ENCODE data around the gene F10.

F10 gene

DNA sequence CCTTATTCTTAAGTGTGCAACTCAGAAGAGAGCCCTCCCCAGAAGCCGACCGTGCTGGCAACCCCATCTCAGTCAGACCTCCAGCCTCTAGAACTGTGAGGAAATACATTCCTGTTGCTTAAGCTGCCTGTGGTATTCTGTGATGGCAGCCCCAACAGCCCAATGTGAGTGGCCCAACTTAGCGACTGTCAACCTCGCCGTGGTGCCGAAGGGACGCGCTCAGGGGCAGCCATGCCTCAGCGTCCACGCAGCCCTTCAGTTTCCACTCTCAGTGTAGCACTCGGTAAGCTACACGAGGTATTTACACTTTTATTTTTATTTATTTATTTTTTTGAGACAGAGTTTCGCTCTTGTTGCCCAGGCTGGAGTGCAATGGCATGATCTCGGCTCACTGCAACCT lies 54.2 kb downstream of the F10 start:
- no peak for DNase-seq

DNA sequence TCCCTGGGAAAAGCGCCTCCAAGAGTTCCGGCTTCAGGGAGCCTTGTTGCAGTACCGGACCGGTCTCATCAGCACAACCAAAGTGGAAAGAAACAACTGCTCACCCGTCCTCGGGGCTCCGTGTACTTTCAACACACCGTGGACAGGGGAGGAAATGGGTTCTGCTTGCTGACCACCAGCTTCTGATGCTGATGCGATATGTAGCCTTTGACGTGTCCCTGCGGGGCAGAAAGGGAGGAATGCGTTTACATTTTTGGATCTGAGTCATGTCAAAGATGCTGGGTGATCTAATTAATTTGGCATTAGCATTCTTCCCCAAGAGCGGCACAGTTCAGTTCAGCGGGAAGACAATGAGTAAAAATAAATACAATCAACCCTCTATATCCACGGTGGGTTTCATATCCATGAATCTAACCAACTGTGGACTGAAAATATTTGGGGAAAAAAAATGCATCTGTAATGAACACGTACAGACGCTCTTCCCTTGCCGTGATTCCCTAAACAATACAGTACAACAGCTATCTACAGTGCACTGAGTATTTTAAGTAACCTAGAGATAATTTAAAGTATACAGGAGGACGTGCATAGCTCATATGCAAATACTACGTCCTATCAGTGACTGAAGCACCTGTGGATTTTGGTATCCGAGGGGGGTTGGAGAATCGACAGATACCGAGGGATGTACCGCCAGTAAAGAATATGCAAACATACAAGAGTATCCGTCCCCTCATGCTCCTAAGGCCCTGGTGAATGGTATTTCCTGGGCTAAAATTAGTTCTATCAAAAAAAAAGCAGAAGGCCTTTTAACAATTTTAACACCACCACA lies 55.7 kb downstream of the F10 start:
- no peak for DNase-seq

DNA sequence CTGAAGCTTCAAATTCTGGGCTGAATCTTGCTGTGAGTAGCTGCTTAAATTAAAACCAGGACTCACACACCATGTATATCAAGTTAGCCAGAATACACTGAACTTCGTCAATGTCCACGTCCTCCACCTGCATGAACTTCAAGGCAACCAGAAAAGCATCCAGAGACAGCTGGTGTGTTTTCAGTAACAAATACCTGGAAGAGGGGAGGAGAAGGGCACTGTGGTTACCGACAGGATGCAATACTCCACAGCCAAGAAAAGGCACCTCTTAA lies 56.2 kb downstream of the F10 start:
- DNase-seq: no peak

DNA sequence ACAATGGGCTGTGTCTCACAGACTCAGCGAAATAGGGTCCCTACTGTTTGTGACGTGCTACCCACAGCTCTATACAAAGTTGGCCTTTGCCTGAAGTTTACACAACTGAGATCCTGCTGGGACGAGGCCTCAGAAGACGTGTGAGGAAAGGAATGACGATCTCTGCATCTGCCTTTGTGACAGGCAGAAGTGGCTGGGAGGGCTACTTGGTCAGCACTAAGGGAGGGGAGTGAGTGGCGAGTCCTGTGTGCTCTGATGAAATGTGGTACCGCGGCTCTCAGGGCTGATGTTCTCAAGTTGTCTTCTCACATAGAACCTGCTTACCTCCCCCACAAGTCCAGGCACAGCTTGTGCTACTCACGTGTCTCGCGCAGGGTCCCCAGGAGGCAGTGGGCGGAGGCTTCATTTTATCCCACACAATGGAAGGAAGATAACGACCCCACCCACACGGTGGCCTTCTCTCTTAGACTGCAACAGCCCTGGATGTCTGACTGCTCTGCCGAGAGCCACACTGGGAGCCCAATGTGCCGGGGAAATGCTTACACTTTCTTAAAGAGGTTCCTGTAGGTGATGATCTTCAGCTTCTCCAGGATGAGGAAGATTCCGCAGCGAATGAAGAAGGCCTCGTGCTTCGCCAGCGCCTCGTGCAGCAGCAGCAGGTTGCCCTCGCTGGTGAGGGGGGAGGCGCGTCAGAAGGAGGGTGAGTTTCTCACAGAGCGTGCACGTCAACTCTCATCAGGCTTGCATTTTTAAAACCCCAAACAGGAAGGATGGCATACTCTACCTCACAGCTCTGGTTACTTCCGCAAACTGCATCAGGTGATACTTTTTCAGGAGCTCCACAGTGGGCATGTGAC lies 57.0 kb downstream of the F10 start:
- no peak for DNase-seq

DNA sequence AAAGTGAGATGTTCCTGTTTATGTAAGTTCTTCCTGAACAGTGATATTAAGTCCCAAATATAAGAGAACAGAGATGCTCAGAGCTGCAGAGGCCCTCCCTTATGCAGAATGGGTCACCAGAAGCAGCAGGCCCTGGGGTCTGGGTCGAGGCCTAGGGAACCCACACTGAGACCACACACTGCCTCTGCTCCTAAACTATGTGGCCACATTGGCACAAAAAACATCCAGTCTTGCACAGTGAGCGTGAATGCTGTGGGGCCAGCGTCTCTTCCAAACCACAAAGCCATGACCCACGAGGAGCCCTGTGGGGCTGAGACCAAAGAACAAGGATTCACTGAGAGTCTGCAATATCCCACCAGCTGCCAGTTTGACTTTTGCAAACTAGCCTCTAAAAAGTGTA lies 59.4 kb downstream of the F10 start:
- no peak for DNase-seq

DNA sequence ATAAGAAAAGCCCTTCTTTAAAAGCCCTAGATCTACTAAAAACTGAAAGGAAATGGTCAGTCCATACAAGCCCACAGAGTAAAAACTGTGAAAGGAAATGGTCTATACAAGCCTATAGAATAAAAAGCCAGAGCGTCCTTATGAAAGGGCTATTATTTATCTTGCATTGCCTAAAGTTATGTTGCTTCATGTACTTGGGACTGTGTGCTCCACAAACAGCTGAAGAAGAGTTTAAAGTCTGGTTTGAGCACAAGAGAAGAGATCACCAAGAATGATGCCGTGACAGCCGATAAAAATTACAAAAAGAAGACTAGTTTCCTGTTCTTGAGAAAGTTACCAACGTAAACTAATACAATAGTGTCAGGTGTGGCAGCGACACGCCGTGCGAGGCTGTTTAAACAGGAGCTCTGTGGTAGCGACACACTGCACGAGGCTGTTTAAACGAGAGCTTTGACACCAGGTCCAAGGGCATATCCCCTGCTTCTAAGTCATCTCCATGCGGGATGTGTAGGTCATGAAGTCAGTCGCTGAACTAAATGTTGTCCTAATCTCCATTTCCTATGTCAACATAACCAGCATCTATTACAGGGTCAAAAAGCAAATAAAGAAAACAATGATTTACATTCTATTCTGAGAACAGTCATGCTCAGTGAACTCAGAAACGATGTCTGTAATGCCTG lies 61.0 kb downstream of the F10 start:
- no peak for DNase-seq

DNA sequence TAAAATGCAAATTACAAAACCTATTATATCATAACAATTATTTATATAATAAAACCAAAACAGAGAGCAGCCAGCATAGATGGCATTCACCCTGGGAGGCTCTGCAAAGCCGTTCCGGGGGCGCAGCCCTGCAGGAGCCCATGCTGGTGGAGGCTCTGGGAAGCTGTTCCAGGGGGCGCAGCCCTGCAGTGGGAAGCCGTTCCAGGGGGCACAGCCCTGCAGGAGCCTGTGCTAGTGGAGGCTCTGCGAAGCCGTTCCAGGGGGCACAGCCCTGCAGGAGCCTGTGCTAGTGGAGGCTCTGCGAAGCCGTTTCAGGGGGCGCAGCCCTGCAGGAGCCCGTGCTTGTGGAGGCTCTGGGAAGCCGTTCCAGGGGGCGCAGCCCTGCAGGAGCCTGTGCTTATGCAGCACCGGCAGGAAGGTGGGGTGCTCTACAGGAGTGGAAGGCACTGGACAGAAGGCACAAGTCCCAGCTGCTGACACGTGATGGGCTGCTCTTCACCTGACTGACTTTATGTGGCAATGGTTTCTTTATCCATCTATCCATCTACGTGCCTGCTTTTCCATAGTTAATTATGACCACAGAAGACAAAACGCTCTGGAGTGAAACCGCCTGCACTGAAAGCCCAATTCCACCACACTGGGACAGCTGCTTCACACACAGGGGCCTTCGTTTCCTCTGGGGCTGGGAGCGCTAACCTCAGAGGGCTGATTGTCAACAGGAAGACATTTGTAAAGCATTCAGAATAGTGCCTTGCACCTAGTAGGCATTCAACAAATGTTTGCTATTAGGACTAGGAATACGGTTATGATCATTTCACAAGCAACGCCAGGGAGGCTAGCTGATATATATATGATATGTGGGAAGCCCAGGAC lies 62.2 kb downstream of the F10 start:
- no peak for DNase-seq

DNA sequence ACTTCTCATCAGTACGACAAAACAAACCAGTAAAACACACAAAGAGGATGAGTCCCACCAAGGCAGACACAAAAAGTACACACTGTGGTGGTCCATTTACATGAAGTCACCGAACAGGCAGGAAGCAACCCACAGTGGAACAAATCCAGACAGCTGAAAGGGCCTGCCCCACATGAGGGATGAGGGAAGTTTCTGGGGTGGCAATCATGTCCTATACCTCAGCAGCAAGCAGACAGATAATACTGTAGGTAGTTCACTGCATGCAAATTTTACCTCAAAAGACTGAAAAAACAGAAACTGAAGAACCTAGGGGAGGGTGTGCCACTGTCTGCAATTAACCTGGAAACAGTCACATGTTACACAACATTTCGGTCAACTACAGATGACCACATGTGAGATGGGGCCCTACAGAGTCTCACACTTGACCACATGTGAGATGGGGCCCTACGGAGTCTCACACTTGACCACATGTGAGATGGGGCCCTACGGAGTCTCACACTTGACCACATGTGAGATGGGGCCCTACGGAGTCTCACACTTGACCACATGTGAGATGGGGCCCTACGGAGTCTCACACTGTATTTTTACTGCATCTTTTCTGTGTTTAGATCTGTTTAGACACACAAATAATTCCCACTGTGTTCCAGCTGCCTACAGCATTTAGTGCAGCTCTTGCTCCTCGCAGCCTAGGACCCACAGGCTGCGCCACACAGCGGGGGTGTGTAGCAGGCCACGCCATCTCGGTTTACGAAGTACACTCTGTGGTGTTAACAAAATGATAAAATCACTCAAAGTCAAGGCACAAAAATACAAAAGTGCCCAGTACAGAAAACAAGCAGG lies 63.7 kb downstream of the F10 start:
- DNase-seq: no peak

DNA sequence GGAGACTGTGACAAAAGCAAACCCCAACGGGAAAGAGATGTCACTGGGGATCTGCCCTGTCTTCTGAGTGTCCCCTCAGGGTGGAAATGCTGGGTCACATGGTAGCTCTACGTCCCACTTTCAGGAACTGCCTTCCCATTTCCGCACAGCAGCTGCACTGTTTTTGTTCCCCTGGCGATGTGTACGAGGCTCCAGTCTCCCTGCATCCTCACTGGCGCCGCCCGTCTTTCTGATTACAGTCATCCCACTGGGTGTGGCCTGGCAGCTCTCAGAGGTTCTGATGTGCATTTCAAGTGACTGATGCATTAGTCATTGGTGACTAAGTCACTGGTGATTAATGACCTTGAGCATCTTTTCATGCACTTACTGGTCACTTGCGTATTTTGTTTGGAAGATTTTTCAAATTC lies 64.7 kb downstream of the F10 start:
- no peak for DNase-seq

DNA sequence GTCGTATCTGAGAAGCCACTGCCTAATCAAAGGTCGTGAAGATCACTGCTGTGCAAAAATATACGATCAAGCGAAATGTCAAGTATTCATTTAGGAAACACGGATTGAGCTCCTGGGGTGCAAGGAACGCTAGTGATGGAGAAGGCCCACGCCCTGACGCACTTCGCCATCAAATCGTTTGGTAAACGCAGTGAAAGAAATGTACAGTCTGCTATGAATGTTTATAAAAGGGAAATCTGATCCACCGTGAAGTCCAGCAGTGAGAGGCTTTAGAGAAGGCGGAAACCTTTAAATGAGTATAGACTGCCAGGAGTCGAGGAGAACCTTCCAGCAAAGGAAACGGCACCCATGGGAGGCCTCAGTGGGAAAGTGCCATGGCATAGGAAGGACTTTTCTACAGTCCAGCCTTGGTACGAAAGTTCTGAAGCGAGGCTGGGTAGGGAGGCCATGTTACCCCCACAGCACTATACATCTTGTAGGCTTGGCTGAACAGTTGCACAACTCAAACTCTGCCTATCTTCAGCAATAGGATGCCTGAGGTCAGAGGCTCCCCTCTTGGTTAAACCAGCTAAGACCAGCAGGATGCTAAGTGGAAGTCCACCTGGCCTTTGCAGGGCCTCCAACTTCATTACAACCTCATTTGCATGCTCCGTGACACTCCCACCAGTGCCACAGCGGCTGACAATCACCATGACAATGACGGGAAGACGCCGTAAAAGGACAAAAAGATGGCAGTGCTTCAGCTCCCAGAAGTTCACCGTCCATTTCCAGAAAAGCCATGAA lies 65.5 kb downstream of the F10 start:
- DNase-seq: no peak

DNA sequence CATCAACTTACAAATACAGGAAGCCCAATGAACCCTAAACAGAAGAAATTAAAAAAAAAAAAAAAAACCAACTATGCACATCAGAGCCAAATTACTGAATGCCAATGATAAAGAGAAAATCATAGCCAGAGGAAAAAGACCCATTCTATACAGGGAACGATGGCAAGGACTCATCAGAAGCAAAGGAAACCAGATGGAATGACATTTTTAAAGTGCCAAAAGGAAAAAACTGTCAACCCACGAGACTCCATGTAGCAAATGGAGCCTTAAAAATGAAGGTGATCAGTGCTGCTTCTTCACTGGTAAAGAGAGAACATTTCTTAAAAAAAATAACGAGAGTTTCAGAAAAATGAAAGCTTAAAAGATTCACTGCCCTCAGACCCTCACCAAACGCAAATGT lies 67.6 kb downstream of the F10 start:
- no peak for DNase-seq

DNA sequence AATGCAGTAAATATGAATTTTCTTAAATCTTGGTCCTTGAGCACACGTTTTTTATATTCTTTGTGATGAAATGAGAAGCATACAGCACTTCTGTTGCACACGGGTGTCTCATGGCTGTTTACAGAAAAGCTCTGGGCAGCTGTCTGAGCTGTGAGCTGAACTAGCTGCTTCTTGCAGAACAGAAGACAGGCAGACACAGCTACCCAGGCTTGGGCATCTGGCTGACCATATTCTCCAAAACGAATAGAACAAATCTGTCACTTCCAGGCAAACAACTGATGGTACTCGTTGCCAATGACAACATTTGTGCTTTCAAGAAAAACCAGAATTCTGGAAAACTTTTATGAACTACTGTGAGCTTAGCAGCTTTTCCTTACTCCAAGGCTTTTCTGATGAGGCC lies 69.7 kb downstream of the F10 start:
- no peak for DNase-seq

DNA sequence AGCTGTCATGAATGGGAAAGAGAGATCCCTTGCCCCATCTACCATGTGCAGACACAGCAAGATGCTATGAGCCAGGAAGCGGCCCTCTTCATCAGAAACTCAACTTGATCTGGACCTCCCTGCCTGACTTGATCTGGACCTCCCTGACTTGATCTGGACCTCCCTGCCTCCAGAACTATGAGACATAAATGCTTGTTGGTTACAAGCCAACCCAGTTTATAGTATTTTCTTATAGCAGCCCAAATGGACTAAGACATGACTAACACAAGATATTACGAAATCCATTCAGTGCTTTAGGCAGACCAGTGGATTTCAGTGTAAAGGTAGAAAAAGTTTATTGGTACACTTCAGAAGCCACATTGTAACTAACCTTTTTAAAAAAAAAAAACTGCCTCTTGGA lies 70.3 kb downstream of the F10 start:
- DNase-seq: no peak

DNA sequence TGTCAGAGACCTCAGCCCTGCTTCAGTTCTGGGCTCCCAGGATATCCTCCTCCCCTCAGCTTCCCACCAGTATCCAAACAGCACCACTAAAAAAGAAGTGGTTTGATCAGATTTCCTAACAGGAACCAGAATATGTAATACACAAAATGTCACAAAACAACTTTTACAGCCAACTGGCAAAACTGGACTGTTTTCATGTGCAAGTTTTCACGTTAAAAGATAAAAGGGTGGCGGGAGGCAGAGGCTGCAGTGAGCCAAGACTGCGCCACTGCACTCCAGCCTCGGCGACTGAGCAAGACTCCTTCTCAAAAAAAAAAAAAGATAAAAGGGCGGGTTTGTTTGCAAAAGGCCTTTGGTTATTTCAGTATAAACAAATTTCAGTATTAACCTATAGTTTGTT lies 72.8 kb downstream of the F10 start:
- no peak for DNase-seq

DNA sequence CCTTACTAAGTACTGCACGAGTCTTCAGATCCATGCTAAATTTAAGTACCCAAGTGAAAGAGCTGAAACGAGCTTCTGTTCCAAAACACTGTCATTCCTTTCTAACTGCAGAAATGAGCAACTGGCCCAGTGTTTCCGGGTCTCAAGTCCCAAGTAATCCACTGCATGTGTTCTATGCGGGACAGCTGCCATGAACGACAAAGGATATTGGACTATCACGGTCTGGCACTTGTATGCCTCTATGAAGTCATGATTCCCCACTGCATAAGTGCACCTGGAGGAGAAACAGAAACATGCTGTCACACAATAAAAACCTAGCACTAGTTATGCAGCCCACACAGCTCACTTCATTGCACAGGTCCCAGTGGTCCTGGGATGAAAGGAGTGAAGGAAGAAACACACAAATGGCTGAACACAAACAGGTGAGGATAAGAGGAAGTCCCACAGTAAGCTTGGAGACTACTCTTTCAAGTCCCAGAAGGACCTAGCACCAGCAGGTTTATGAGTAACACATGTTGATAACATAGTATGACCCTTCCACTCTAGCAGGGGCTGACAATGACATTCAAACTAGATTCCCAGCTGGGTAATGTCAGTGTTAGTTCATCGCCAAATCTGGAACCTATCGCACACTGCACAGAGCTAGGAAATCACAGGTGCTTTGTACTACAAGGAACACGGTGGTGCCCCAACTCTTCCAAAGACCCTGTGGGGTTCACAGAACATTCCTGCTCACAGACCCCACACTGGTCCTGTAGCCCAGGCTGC lies 74.6 kb downstream of the F10 start:
- DNase-seq: no peak
